H1 (cell line): ENCODE measurements around the gene ATOH1. TPM values are rescaled to one million over a fixed set of nuclear protein-coding genes. Genes with fewer than 3 reads are reported as not detected.

Experiments
- ASH2L ChIP-seq: fragments of 200-600, 300-600 bp; sonication (generic); IDR thresholded peaks from one replicate; pipeline ENCODE4 v1.7.1; 2017; ENCODE audit warnings: low read length
- BACH1 ChIP-seq: IDR thresholded peaks from 2 replicates; pipeline ENCODE4 v1.6.1; 2012; ENCODE audit warnings: low read length, improper control_type of control experiment
- BRCA1 ChIP-seq: IDR thresholded peaks from 2 replicates; pipeline ENCODE4 v1.6.1; 2012; ENCODE audit warnings: low read depth, low read length, improper control_type of control experiment
- CBX5 ChIP-seq: fragments of 300-800, 300-1000 bp; sonication (generic); IDR thresholded peaks from 2 replicates; pipeline ENCODE4 v1.7.1; 2016; ENCODE audit warnings: antibody characterized with exemption, low read length, low read depth
- CBX8 ChIP-seq: fragments of 300-800, 300-1000 bp; sonication (generic); IDR thresholded peaks from 2 replicates; pipeline ENCODE4 v1.7.1; 2016; ENCODE audit warnings: low read depth, low read length, borderline replicate concordance
- CHD1 ChIP-seq: IDR thresholded peaks from 2 replicates; pipeline ENCODE4 v1.6.1; 2012; ENCODE audit warnings: low read depth, low read length, improper control_type of control experiment
- CHD2 ChIP-seq: IDR thresholded peaks from 2 replicates; pipeline ENCODE4 v1.6.1; 2012; ENCODE audit warnings: low read length, improper control_type of control experiment
- EGR1 ChIP-seq: IDR thresholded peaks from 2 replicates; pipeline ENCODE4 v1.6.1; 2011; ENCODE audit warnings: low read depth, low read length, borderline replicate concordance
- GABPA ChIP-seq: IDR thresholded peaks from 2 replicates; pipeline ENCODE4 v1.6.1; 2011; ENCODE audit warnings: mild to moderate bottlenecking, low read length, moderate library complexity, borderline replicate concordance; ENCODE audit not compliant: insufficient read depth
- NRF1 ChIP-seq: IDR thresholded peaks from 2 replicates; pipeline ENCODE4 v1.6.1; 2011; ENCODE audit warnings: mild to moderate bottlenecking, low read depth, low read length, improper control_type of control experiment
- PHF8 ChIP-seq: fragments of 200-600 bp; sonication (generic); conservative IDR thresholded peaks from 2 replicates; pipeline ENCODE4 v1.7.1; 2012; ENCODE audit warnings: low read depth, mild to moderate bottlenecking, inconsistent platforms, low read length, moderate library complexity
- POU5F1 ChIP-seq: IDR thresholded peaks from 2 replicates; pipeline ENCODE4 v1.6.1; 2011; ENCODE audit warnings: low read depth, mild to moderate bottlenecking, low read length, moderate library complexity
- RBBP5 ChIP-seq: IDR thresholded peaks from 2 replicates; pipeline ENCODE4 v1.7.1; 2012; ENCODE audit warnings: low read depth, mild to moderate bottlenecking, inconsistent platforms, low read length, moderate library complexity, borderline replicate concordance
- RFX5 ChIP-seq: IDR thresholded peaks from 2 replicates; pipeline ENCODE4 v1.6.1; 2011; ENCODE audit warnings: low read depth, low read length, improper control_type of control experiment, borderline replicate concordance
- RNF2 ChIP-seq: fragments of 200-900, 300-1000 bp; sonication (generic); IDR thresholded peaks from 2 replicates; pipeline ENCODE4 v1.7.1; 2016; ENCODE audit warnings: borderline replicate concordance, low read depth, mild to moderate bottlenecking, antibody characterized with exemption, low read length; ENCODE audit not compliant: poor library complexity, severe bottlenecking; ENCODE audit errors: missing control alignments
- SP2 ChIP-seq: IDR thresholded peaks from 2 replicates; pipeline ENCODE4 v1.6.1; 2012; ENCODE audit warnings: mild to moderate bottlenecking, low read length, inconsistent platforms
- SRF ChIP-seq: IDR thresholded peaks from 2 replicates; pipeline ENCODE4 v1.6.1; 2011; ENCODE audit warnings: mild to moderate bottlenecking, low read depth, low read length, moderate library complexity
- SUZ12 ChIP-seq: fragments of 200-600 bp; sonication (generic); IDR thresholded peaks from 2 replicates; pipeline ENCODE4 v1.6.1; 2012; ENCODE audit warnings: mild to moderate bottlenecking, inconsistent platforms, low read length, moderate library complexity, mixed read lengths
- TBP ChIP-seq: IDR thresholded peaks from 2 replicates; pipeline ENCODE4 v1.6.1; 2011; ENCODE audit warnings: low read depth, low read length, improper control_type of control experiment
- YY1 ChIP-seq: IDR thresholded peaks from 2 replicates; pipeline ENCODE4 v1.6.1; 2011; ENCODE audit warnings: low read depth, mild to moderate bottlenecking, low read length
- ZNF274 ChIP-seq: IDR thresholded peaks from 2 replicates; pipeline ENCODE4 v1.7.0; 2012; ENCODE audit warnings: low read length, borderline replicate concordance; ENCODE audit errors: extremely low read depth
- polyA plus RNA-seq, 7 experiments: library from polyadenylated mRNA; depleted of rRNA in 3 of 7; stranded (reverse) in 5 of 7; unstranded in 2 of 7; fragments of >200 nt in 5 of 7; fragments of 200-250 nt in 2 of 7; gene quantifications; 1 replicate in 5 of 7; 2 replicates in 1 of 7; 4 replicates in 1 of 7; pipeline versions ENCODE4 v1.2.1 to v1.2.3, GENCODE V29; 2011 to 2013; ENCODE audit warnings: missing spikeins in 2 of 7, mixed read lengths in 2 of 7
- total RNA-seq: library from RNA; stranded (reverse); fragmentation: NEBNext Ultra II Directional; extraction: Animal tissue kit (Norgen Biotek cat#: 25700); gene quantifications from 2 replicates; pipeline ENCODE4 v1.2.1, GENCODE V29; 2021
- TF ChIP-seq, protein P1 (sequence below), 3 experiments: IDR thresholded peaks; 1 replicate in 2 of 3; 2 replicates in 1 of 3; pipeline versions ENCODE4 v1.5.1 to v1.6.1; 2011; ENCODE audit warnings: low read length in 3 of 3, mild to moderate bottlenecking in 3 of 3, inconsistent platforms in 2 of 3, low read depth in 1 of 3, moderate library complexity in 1 of 3; ENCODE audit not compliant: insufficient read depth in 1 of 3; ENCODE audit errors: control extremely low read depth in 1 of 3

ATOH1 gene
- total and polyA plus RNA-seq, 2 of the 8 experiments (the other 6 are each of a cell fraction or from before 2014, with no cell fraction given): 0.12 to 0.76 TPM

GRCh38 chr4:93828332-93828994 lies at the start of gene ATOH1 (continued):
- no peak for TF ChIP-seq SP2
- TF ChIP-seq RFX5: no peak
- TF ChIP-seq, protein P1, sequence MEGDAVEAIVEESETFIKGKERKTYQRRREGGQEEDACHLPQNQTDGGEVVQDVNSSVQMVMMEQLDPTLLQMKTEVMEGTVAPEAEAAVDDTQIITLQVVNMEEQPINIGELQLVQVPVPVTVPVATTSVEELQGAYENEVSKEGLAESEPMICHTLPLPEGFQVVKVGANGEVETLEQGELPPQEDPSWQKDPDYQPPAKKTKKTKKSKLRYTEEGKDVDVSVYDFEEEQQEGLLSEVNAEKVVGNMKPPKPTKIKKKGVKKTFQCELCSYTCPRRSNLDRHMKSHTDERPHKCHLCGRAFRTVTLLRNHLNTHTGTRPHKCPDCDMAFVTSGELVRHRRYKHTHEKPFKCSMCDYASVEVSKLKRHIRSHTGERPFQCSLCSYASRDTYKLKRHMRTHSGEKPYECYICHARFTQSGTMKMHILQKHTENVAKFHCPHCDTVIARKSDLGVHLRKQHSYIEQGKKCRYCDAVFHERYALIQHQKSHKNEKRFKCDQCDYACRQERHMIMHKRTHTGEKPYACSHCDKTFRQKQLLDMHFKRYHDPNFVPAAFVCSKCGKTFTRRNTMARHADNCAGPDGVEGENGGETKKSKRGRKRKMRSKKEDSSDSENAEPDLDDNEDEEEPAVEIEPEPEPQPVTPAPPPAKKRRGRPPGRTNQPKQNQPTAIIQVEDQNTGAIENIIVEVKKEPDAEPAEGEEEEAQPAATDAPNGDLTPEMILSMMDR (IDR thresholded peaks at IDR 0.05; ENCODE audit: control extremely low read depth in 1 of 3, insufficient read depth in 1 of 3, low read depth in 1 of 3, low read length in 3 of 3): no peak
- TF ChIP-seq SUZ12: no peak
- TF ChIP-seq CBX8: no peak
- no peak for TF ChIP-seq BRCA1
- no peak for TF ChIP-seq SRF
- TF ChIP-seq CHD1: no peak
- TF ChIP-seq YY1: 0 out of 2 replicates have a peak, but pooled peaks have one; percentile 1
- TF ChIP-seq TBP: 0 out of 2 replicates have a peak, but pooled peaks have one; percentile 3
- no peak for TF ChIP-seq ZNF274
- TF ChIP-seq GABPA: no peak
- no peak for TF ChIP-seq CHD2
- TF ChIP-seq CBX5: no peak
- TF ChIP-seq BACH1: no peak
- TF ChIP-seq NRF1: no peak
- TF ChIP-seq ASH2L: peak; percentile 65
- TF ChIP-seq EGR1: no peak
- TF ChIP-seq RNF2: no peak
- no peak for TF ChIP-seq PHF8
- TF ChIP-seq POU5F1: no peak
- TF ChIP-seq RBBP5: 0 out of 2 replicates have a peak, but pooled peaks have one; percentile 14
